Testis (tissue), 2 donors: ENCODE results near the gene OR5A1.

Experiments
- CTCF ChIP-seq, 3 experiments: fragments of 450-650 bp in 2 of 3; fragments of 200-600 bp in 1 of 3; sonication (generic) in 1 of 3; IDR thresholded peaks; one replicate each; pipeline ENCODE4 v1.5.1; 2016 to 2019; ENCODE audit warnings: antibody characterized with exemption in 3 of 3, mild to moderate bottlenecking in 2 of 3, moderate library complexity in 1 of 3
- POLR2A ChIP-seq: fragments of 450-650 bp; IDR thresholded peaks from one replicate; pipeline ENCODE4 v1.6.1; 2017; ENCODE audit warnings: antibody characterized with exemption, mild to moderate bottlenecking, moderate library complexity

GRCh38 chr11:59423835-59424234 lies 12.4 kb upstream of the OR5A1 start:
- TF ChIP-seq POLR2A: no peak
- TF ChIP-seq CTCF (IDR thresholded peaks at IDR 0.05): no peak
